ENCODE results near the gene MAPK10.

DNA sequence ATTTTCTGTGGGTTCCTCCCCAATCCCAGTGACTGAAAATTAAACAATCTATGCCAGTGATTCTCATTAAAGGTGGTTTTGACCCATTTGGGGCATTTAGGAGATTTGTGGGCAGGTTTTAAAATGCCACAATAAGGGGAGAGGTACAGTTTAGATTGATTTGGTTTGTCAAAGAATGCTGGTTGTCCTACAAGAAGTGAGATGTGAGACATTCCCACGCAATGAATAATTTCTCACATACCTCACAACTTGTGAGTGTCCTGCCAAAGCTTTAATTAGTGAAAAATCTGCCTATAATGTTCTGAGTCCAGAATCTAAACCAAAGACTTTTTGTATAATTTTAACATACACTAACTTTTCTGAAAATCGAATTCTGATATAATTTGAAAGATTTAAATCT lies 199.4 kb downstream of the MAPK10 start:
- TF ChIP-seq CTCF (IDR thresholded peaks at IDR 0.05) (no peak), ZFX (IDR thresholded peaks at IDR 0.05; ENCODE audit: borderline replicate concordance) (no peak)

All from 22Rv1 (cell line).